Nephron (organoid): ENCODE data around the gene CD6.
A peak's percentile ranks its signal among the peaks of the same experiment; 100 is the strongest.

ENCODE experiments used
- H3K27ac Mint-ChIP-seq, 3 experiments: 2 replicates each; pipeline ENCODE4 v1.8.0; 2020; ENCODE audit warnings: mixed read lengths in 3 of 3, mild to moderate bottlenecking in 2 of 3, moderate library complexity in 1 of 3
- H3K27me3 Mint-ChIP-seq: 2 replicates; pipeline ENCODE4 v1.8.0; 2021; ENCODE audit warnings: low read depth, mild to moderate bottlenecking, moderate library complexity, mixed read lengths
- H3K36me3 Mint-ChIP-seq: 2 replicates; pipeline ENCODE4 v1.8.0; 2020; ENCODE audit warnings: low read depth, mixed read lengths
- H3K4me1 Mint-ChIP-seq: 2 replicates; pipeline ENCODE4 v1.8.0; 2020; ENCODE audit warnings: mixed read lengths
- H3K4me3 Mint-ChIP-seq, 3 experiments: 2 replicates each; pipeline ENCODE4 v1.8.0; 2020; ENCODE audit warnings: mild to moderate bottlenecking in 3 of 3, mixed read lengths in 3 of 3, moderate library complexity in 2 of 3
- H3K9me3 Mint-ChIP-seq: 2 replicates; pipeline ENCODE4 v1.8.0; 2020; ENCODE audit warnings: mixed read lengths
- CTCF ChIP-seq, 3 experiments: fragments of 200-600 bp; sonication (generic); IDR thresholded peaks; one replicate each; pipeline ENCODE4 v1.5.0; 2021; ENCODE audit warnings: antibody characterized with exemption in 3 of 3; ENCODE audit not compliant: unreplicated experiment in 3 of 3

The CD6 gene

DNA sequence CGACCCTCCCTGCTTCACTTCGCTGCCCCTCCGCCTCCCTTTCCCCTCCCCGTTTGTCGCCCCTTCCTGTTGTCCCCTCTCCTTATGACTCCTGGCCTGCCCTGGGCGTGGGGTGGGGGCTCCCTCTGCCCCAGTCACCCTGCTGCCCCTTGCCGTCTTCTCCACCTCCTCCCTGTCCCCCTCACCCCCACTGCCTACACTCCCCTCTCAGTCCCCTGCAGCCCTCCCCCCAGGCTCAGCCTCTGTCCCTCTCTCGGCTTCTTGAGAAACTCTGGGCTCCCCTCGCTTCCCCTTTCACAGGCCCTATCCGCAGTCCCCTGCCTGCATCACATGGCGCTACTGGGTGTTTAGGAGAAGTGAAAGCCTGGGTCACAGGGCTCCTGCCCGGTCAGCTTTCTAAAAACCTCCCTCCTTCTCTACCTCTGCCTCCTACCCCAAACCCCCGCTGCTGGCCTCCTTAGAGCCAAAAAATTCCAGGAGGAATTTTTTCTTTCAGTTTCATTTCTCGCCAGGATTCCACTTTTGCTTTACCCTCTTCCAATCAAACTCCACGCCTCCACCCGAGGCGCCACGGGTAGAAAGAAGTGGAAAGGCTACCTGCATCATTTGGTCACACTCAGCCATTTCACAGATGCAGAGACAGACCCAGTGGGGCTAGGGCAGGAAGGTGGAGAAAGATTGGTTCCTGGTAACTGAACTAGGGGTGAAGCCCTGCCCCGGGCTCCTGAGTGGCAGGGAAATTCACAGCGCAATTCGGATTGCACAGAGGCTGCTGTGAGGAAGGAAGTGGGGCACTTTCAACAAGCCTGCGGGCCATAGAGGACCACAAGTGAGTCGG lies 19.4 kb upstream of the CD6 start, which contains the start of gene SLC15A3:
SLC15A3 (minus strand) TSS at position 273 of the 838 bp plus-strand sequence. CDS start 625 bp downstream, outside the sequence.
- Mint-ChIP-seq H3K36me3 (no peaks in the 10 kb centered on the region), H3K4me3 (peak within 1 kb of the TSS; percentile 65 to 79 (median 77))
- TF ChIP-seq CTCF (IDR thresholded peaks at IDR 0.05; ENCODE audit: unreplicated experiment in 3 of 3), result no peak

DNA sequence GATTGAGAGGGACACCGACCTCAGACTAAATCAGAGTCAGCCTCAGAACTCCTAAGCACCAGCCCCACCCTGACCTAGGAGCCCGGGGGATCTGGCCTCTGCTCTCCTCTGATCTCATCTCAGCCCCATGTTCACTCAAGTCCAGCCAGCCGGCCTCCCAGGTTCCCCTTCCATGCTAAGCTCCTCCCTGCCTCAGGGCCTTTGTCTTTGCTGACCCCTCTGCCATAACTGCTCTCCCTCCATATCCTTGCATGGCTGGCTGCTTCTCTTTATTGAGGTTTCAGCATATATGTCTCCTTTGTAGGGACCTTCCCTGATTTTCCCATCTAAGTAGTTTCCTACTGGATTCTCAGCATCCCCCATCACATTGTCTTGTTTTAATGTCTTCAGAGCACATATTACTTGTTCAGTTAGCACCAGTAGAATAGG lies 18.7 kb upstream of the CD6 start:
- Mint-ChIP-seq H3K27me3 (peaks cover 28% of the 10 kb centered on the region), H3K4me3 (peak overlapping the region; percentile 49 to 65 (median 55)), H3K36me3 (no peaks in the 10 kb centered on the region), H3K27ac (peak overlapping the region in 2 of 3 experiments; percentile 41 to 92), H3K9me3 (no peaks in the 10 kb centered on the region), H3K4me1 (peaks cover 28% of the 10 kb centered on the region)
- no peak for TF ChIP-seq CTCF (IDR thresholded peaks at IDR 0.05; ENCODE audit: unreplicated experiment in 3 of 3)

More for the DNA sequence above, 19.4 kb upstream of the CD6 start, which contains the start of gene SLC15A3:
- Mint-ChIP-seq H3K4me1 (peaks cover 34% of the 10 kb centered on the region), H3K9me3 (no peaks in the 10 kb centered on the region), H3K27me3 (peaks cover 28% of the 10 kb centered on the region), H3K27ac (peak within 1 kb of the TSS; percentile 41 to 92 (median 75))

- peak overlapping the region in 1 of 3 experiments; percentile 51 for H3K27ac Mint-ChIP-seq
- peaks cover 21% of the 10 kb centered on the region for H3K27me3 Mint-ChIP-seq
- TF ChIP-seq CTCF (IDR thresholded peaks at IDR 0.05; ENCODE audit: unreplicated experiment in 3 of 3), result no peak
- H3K9me3 Mint-ChIP-seq, result no peaks in the 10 kb centered on the region
- H3K4me1 Mint-ChIP-seq, result peaks cover 18% of the 10 kb centered on the region
- H3K36me3 Mint-ChIP-seq, result no peaks in the 10 kb centered on the region
- H3K4me3 Mint-ChIP-seq, result no peak overlapping the region
Measured at GRCh38 chr11:60953781-60954180, 17.7 kb upstream of the CD6 start.

DNA sequence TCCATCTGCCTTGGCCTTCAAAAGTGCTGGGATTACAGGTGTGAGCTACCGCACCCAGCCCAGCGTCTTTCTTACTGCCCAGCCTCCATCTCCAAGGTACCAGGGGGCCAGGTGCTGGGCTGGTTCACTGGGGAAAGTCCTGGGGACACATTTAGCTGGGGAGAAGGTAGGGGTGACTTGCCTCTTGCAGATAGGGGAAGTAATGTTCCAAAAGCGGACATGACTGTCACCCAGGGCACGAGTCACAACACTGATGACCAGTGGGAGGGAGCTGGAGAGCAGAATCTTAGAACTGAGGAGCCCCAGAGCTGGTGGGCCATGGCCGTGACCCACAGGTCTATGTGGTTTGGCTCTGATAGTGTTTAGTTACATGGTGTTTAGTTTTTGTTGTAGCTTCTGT lies 17.1 kb upstream of the CD6 start:
- TF ChIP-seq CTCF (IDR thresholded peaks at IDR 0.05; ENCODE audit: unreplicated experiment in 3 of 3), result no peak
- Mint-ChIP-seq H3K27ac (no peak overlapping the region), H3K9me3 (no peaks in the 10 kb centered on the region), H3K27me3 (peaks cover 18% of the 10 kb centered on the region), H3K4me1 (peaks cover 13% of the 10 kb centered on the region), H3K4me3 (no peak overlapping the region), H3K36me3 (no peaks in the 10 kb centered on the region)

DNA sequence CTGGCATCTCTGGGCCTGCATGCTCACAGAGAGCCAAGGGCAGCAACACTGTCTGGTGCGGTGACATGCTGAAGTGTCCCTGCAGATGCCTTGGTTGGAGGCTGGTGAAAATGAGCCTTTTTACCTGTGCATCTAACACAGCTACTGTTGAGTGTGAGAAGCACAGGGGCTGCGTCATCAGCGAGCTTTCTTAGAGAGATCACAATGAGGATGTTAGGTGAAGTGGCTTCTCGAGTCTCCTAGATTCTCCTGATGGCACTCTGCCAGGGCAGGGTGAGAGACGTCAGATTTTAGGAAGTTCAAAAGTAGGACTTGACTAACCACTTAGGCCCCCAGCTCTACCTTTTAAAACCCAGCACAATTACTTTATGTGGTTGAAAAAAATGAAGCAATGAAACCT lies 15.9 kb upstream of the CD6 start:
- Mint-ChIP-seq H3K36me3 (no peaks in the 10 kb centered on the region), H3K4me1 (peaks cover 4% of the 10 kb centered on the region), H3K9me3 (no peaks in the 10 kb centered on the region), H3K27me3 (peaks cover 10% of the 10 kb centered on the region), H3K4me3 (no peak overlapping the region), H3K27ac (no peak overlapping the region)
- TF ChIP-seq CTCF (IDR thresholded peaks at IDR 0.05; ENCODE audit: unreplicated experiment in 3 of 3), result no peak
